ENCODE results near the gene NISCH. TPM values are rescaled to one million over a fixed set of nuclear protein-coding genes. Genes with fewer than 3 reads are reported as not detected.

NISCH gene
- total and polyA plus RNA-seq, 2 of the 8 experiments (the other 6 are each of a cell fraction or from before 2014, with no cell fraction given): 71.2 to 71.9 TPM

- TF ChIP-seq RFX5 (IDR thresholded peaks at IDR 0.05; ENCODE audit: borderline replicate concordance, low read depth, low read length) (no peak), CBX5 (IDR thresholded peaks at IDR 0.05; ENCODE audit: low read depth, low read length) (no peak), NANOG (IDR thresholded peaks at IDR 0.05; ENCODE audit: insufficient read depth, low read depth, low read length, poor library complexity, severe bottlenecking) (no peak), CHD2 (IDR thresholded peaks at IDR 0.05; ENCODE audit: low read length) (no peak), NRF1 (IDR thresholded peaks at IDR 0.05; ENCODE audit: low read depth, low read length) (no peak), BCL11A (IDR thresholded peaks at IDR 0.05; ENCODE audit: low read depth in 2 of 2, low read length in 2 of 2) (no peak)
These were observed 46.6 kb downstream of the NISCH start (continued) for GRCh38 chr3:52502001-52502400.

Measured in H1 (cell line).